ENCODE measurements around the gene CNN1. TPM values are rescaled to one million over a fixed set of nuclear protein-coding genes. Genes with fewer than 3 reads are reported as not detected.

CNN1 gene
- total and polyA plus RNA-seq, 2 of the 4 experiments (the other 2 are of a cell fraction): 102 to 196 TPM

DNA sequence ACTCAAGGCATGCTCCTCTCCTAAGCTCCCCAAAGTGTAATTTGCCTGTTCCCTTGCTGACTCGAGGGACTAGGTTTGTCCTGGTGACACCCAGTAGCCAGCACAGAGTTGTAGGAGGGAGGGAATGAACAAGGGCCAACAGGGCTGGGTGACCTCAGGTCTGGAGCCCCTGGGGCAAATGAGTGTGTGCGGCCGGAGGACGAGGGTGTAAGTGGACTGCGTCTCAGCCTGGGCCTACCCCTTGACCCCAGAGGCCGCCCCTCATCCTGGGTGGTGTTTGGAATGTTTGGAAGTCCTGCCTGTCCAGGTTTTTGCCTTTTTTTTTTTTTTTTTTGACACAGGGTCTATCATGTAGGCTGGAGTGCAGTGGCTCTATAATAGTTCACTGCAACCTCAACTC lies 31.7 kb upstream of the CNN1 start:
- H3K27ac ChIP-seq (ENCODE audit: insufficient read depth, low read length): no peak overlapping the region
- H3K4ac ChIP-seq (ENCODE audit: low read depth, low read length): no peak overlapping the region
- H3K27me3 ChIP-seq (ENCODE audit: control insufficient read depth, insufficient read depth, low read length): no peaks in the 10 kb centered on the region
- H2AK5ac ChIP-seq (ENCODE audit: low read depth, low read length): no peak overlapping the region
- H3K14ac ChIP-seq (replicated peaks; ENCODE audit: low read depth, low read length): no peak overlapping the region
- intact Hi-C loops (cut with micrococcal nuclease): no loop called here
- peaks cover 4% of the 10 kb centered on the region for H3K9me1 ChIP-seq (ENCODE audit: insufficient read depth, low read length)
- H3K36me3 ChIP-seq (ENCODE audit: control insufficient read depth, insufficient read depth, low read length): peaks cover 4% of the 10 kb centered on the region
- no peak overlapping the region for H2BK120ac ChIP-seq (ENCODE audit: low read depth, low read length)
- H3K56ac ChIP-seq (ENCODE audit: extremely low read depth, insufficient read depth, low read length): no peak overlapping the region
- H3K79me1 ChIP-seq (ENCODE audit: low read depth in 1 of 2, low read length in 2 of 2): peaks cover 14 to 30% of the 10 kb centered on the region in 2 experiments; a peak in 3 of 4 replicates
- ATAC-seq (ENCODE audit: low read depth) (no peak), DNase-seq (no peak)
- H3K9me3 ChIP-seq (ENCODE audit: control insufficient read depth, insufficient read depth, low read length): no peaks in the 10 kb centered on the region
- no peak overlapping the region for H2BK20ac ChIP-seq (ENCODE audit: low read depth, low read length)
- in situ Hi-C loops (cut with MboI; ENCODE audit: low sequenced_read_pairs): no loop called here
- H2AK9ac ChIP-seq (replicated peaks; ENCODE audit: low read depth, low read length, poor library complexity): no peak overlapping the region
- no peak for TF ChIP-seq BHLHE40 (IDR thresholded peaks at IDR 0.05; ENCODE audit: low read depth, low read length)
- no peak for TF ChIP-seq RFX5 (IDR thresholded peaks at IDR 0.05; ENCODE audit: low read depth, low read length)
- TF ChIP-seq, protein P1, sequence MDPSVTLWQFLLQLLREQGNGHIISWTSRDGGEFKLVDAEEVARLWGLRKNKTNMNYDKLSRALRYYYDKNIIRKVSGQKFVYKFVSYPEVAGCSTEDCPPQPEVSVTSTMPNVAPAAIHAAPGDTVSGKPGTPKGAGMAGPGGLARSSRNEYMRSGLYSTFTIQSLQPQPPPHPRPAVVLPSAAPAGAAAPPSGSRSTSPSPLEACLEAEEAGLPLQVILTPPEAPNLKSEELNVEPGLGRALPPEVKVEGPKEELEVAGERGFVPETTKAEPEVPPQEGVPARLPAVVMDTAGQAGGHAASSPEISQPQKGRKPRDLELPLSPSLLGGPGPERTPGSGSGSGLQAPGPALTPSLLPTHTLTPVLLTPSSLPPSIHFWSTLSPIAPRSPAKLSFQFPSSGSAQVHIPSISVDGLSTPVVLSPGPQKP (IDR thresholded peaks at IDR 0.05; ENCODE audit: borderline replicate concordance, low read depth, low read length): no peak
- no peak for TF ChIP-seq MAFK (IDR thresholded peaks at IDR 0.05; ENCODE audit: low read depth, low read length)
- no peak for TF ChIP-seq CHD1 (IDR thresholded peaks at IDR 0.05; ENCODE audit: low read depth, low read length)
- no peak for TF ChIP-seq RAD21 (IDR thresholded peaks at IDR 0.05; ENCODE audit: low read length)
- TF ChIP-seq, protein P2, sequence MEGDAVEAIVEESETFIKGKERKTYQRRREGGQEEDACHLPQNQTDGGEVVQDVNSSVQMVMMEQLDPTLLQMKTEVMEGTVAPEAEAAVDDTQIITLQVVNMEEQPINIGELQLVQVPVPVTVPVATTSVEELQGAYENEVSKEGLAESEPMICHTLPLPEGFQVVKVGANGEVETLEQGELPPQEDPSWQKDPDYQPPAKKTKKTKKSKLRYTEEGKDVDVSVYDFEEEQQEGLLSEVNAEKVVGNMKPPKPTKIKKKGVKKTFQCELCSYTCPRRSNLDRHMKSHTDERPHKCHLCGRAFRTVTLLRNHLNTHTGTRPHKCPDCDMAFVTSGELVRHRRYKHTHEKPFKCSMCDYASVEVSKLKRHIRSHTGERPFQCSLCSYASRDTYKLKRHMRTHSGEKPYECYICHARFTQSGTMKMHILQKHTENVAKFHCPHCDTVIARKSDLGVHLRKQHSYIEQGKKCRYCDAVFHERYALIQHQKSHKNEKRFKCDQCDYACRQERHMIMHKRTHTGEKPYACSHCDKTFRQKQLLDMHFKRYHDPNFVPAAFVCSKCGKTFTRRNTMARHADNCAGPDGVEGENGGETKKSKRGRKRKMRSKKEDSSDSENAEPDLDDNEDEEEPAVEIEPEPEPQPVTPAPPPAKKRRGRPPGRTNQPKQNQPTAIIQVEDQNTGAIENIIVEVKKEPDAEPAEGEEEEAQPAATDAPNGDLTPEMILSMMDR (conservative IDR thresholded peaks at IDR 0.05; ENCODE audit: low read depth, low read length): no peak
- H2AFZ ChIP-seq (replicated peaks; ENCODE audit: low read length, poor library complexity): no peak overlapping the region
- H4K8ac ChIP-seq (ENCODE audit: low read depth in 2 of 2, low read length in 2 of 2): no peak overlapping the region; a peak in 1 of 4 replicates
- no peak overlapping the region for H2BK15ac ChIP-seq (ENCODE audit: low read depth, low read length)
- H3K23ac ChIP-seq (ENCODE audit: low read depth, low read length): no peak overlapping the region
- CTCF ChIA-PET: no interaction called here
- no TSS peak for BruUV-seq (replicated peaks)
- H2BK5ac ChIP-seq (ENCODE audit: low read depth, low read length, poor library complexity, severe bottlenecking): no peak overlapping the region
- H3K4me3 ChIP-seq (ENCODE audit: insufficient read depth, low read depth, low read length): no peak overlapping the region
- H3K4me1 ChIP-seq (ENCODE audit: control insufficient read depth, insufficient read depth, low read length): peaks cover 6% of the 10 kb centered on the region
- H4K5ac ChIP-seq (ENCODE audit: low read depth, low read length): no peak overlapping the region
- WGBS, 2 experiments (ENCODE audit: extremely low coverage in 2 of 2, insufficient read length in 1 of 2): 93% methylated on average over 3 of the region's 6 CpGs; no CpG with 5 or more reads in 1 of the 2 experiments
- H4K91ac ChIP-seq (ENCODE audit: insufficient read depth, low read depth, low read length): no peak overlapping the region
- no peaks in the 10 kb centered on the region for H4K20me1 ChIP-seq (ENCODE audit: insufficient read depth, low read length)
- H3K18ac ChIP-seq (ENCODE audit: low read depth, low read length): no peak overlapping the region
- no peak overlapping the region for H3K9ac ChIP-seq (ENCODE audit: low read depth, low read length)
- H3K4me2 ChIP-seq (ENCODE audit: low read depth, low read length): no peak overlapping the region
- POLR2A ChIA-PET (ENCODE audit: unreplicated experiment): no interaction called here
- dilution Hi-C loops (cut with HindIII; ENCODE audit: low sequenced_read_pairs, unreplicated experiment): no loop called here

Data from IMR-90 (cell line).